ENCODE results near the gene BPIFB2. TPM values are rescaled to one million over a fixed set of nuclear protein-coding genes. Genes with fewer than 3 reads are reported as not detected.

BPIFB2 gene
- total RNA-seq, 4 donors from 2014 or later = not detected

DNA sequence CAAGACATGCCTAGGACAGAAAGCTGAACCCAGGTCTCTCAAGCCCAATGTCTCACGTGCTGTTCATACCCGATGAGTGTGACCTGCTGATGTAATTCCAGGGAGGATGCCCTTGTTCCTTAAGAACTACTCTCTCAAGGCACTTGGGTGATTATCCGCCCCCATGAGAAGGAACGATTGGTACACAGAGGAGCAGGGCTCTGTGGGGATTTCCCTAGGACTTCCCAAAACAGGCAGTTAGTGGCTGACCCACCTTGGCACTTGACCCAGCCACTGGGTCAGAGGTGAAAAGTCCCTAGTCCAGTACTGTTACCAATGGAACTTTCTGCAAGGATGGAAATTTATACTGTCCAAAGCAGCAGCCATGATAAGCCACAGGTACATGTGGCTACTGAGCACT, 14.8 kb downstream of the BPIFB2 start:
- intact Hi-C loops (cut with DNase I; ENCODE audit: low total_unique reads) = no loop called here
- no peak for TF ChIP-seq POLR2A (IDR thresholded peaks at IDR 0.05)
- TF ChIP-seq, protein P1, sequence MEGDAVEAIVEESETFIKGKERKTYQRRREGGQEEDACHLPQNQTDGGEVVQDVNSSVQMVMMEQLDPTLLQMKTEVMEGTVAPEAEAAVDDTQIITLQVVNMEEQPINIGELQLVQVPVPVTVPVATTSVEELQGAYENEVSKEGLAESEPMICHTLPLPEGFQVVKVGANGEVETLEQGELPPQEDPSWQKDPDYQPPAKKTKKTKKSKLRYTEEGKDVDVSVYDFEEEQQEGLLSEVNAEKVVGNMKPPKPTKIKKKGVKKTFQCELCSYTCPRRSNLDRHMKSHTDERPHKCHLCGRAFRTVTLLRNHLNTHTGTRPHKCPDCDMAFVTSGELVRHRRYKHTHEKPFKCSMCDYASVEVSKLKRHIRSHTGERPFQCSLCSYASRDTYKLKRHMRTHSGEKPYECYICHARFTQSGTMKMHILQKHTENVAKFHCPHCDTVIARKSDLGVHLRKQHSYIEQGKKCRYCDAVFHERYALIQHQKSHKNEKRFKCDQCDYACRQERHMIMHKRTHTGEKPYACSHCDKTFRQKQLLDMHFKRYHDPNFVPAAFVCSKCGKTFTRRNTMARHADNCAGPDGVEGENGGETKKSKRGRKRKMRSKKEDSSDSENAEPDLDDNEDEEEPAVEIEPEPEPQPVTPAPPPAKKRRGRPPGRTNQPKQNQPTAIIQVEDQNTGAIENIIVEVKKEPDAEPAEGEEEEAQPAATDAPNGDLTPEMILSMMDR (IDR thresholded peaks at IDR 0.05) = no peak

DNA sequence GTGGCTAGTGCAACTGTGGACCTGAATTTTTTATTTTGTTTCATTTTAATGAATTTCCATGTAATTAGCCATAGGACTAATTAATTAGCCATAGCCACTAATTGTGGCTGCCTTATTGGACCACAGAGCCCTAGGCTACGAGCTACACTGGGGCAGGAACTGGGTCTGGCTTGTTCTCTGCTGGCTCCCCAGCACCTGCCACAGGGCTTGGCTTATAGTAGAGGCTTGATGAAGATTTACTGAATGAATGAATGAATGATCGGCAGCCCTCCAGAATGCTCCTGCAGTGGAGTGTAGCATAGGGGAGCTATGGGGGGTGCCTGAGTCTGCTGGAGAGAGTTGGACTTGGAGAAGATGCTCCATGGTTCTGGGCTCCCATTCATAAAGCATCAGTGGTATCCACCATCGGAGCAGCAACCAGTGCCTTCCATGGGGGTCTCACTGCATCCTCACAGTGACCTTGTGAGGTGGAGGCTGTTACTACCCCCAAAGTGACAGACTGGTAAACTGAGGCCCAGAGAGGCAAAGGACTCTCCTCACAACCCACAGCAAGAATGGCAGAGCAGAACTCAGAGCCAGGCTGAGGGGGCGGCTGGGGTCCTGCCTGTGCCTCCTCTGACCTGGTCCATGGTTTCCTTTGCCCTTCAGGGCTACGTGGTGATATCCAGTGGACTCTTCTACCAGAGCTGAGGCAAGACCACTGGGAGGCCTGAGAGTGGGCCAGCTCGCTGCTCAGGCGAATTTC, 15.4 kb downstream of the BPIFB2 start:
- Histone ChIP-seq H3K4me3 (no peak overlapping the region), H3K9me3 (no peaks in the 10 kb centered on the region), H3K36me3 (no peaks in the 10 kb centered on the region), H3K4me1 (no peaks in the 10 kb centered on the region), H3K27ac (no peak overlapping the region), H3K27me3 (no peaks in the 10 kb centered on the region)
- intact Hi-C loops (cut with DNase I; ENCODE audit: low total_unique reads) = no loop called here
- TF ChIP-seq, protein P1 (IDR thresholded peaks at IDR 0.05) = no peak
- TF ChIP-seq POLR2A (IDR thresholded peaks at IDR 0.05) = no peak
- no peak for DNase-seq

More for the DNA sequence above, 14.8 kb downstream of the BPIFB2 start:
- Histone ChIP-seq H3K27ac (no peak overlapping the region), H3K9me3 (no peaks in the 10 kb centered on the region), H3K4me1 (no peaks in the 10 kb centered on the region), H3K4me3 (no peak overlapping the region), H3K27me3 (no peaks in the 10 kb centered on the region), H3K36me3 (no peaks in the 10 kb centered on the region)
- no peak for DNase-seq

DNA sequence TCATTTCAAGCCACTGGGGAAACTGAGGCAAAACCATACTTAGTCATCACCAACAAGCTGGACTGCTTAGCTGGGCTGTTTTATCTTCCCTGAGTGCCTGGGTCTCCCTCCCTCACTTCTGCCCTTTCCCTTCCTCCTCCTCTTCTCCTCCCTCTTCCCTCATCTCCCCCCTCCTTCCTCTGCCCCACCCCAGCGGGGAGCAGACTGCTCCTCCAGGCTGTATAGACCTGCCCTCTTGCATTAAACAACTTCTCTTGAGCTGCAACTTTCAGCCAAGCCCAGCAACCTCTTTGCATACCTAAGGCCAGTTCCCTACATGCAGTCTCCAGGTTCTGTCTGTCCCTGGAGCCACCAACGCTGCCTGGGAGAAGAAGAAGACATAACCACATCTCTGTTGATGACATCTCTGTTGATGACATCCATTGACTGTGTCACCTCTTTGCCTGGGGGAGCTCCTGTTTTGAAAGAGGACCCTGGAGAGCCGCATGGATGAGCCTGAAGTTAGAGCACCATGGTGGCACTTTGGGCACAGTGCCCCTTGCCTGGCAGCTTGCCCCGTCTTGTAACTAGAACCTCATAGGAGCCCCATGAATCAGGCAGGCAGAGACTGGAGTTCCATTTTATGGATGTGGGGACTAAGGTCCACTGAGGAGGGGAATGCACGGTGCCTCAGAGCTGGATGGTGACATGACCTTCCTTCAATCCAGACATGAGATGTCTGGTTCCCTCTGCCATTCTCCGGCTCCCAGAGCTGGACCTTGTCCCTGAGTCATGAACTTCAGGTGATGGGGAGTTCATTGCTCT, 16.1 kb downstream of the BPIFB2 start:
- H3K4me3 ChIP-seq = no peak overlapping the region
- H3K4me1 ChIP-seq = no peaks in the 10 kb centered on the region
- no peak for DNase-seq
- no peak for TF ChIP-seq POLR2A (IDR thresholded peaks at IDR 0.05)
- TF ChIP-seq, protein P1 (IDR thresholded peaks at IDR 0.05) = no peak
- H3K27me3 ChIP-seq = no peaks in the 10 kb centered on the region
- H3K9me3 ChIP-seq = no peaks in the 10 kb centered on the region
- intact Hi-C loops (cut with DNase I; ENCODE audit: low total_unique reads) = no loop called here
- H3K27ac ChIP-seq = no peak overlapping the region
- H3K36me3 ChIP-seq = no peaks in the 10 kb centered on the region

DNA sequence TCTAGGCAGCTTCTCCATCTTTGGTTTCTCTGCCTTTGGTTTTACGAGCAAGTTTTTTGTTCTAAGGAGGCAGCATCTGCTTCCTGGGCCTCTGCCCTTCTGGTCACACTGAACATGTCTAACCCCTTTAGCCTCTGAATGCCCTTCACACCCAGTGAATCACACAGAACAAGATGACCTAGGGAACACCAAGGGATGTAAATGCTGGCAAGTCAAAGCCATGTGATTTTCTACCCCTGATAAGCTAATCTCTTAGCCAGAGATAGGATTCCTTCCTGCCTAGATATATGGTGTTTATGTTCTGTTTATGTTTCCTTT, 16.7 kb downstream of the BPIFB2 start:
- Histone ChIP-seq H3K36me3 (no peaks in the 10 kb centered on the region), H3K27me3 (no peaks in the 10 kb centered on the region), H3K27ac (no peak overlapping the region), H3K4me3 (no peak overlapping the region), H3K4me1 (no peaks in the 10 kb centered on the region), H3K9me3 (no peaks in the 10 kb centered on the region)
- intact Hi-C loops (cut with DNase I; ENCODE audit: low total_unique reads) = no loop called here
- TF ChIP-seq, protein P1 (IDR thresholded peaks at IDR 0.05) = no peak
- TF ChIP-seq POLR2A (IDR thresholded peaks at IDR 0.05) = no peak
- no peak for DNase-seq

DNA sequence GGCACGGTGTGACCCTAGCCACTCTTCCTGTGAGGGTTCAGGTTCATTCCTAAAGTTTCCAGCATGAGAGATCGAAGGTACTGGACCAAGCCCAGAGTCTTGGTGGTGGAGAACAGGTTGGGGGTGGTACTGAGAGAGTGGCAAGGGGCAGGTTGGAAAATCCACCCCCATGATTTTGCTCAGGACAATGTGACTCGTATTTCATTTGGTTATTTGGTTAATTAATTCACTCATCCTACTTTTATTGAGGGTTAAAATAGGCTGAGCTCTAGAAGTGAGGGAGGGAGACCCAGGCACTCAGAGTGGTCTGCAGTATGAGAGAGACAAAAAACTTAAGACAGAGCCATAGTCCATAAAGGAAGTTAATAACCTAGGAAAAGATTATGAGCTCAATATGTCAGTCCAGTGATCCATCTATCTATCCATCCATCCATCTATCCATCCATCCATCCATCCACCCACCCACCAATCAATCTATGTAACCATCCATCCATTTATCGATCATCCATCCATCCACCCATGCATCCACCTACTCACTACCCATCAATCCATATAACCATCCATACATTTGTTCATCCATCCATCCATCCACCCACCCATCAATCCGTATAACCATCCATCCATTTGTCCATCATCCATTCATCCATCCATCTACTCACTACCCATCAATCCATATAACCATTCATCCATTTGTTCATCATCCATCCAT, 17.3 kb downstream of the BPIFB2 start:
- no peaks in the 10 kb centered on the region for H3K27me3 ChIP-seq
- no peaks in the 10 kb centered on the region for H3K9me3 ChIP-seq
- no peaks in the 10 kb centered on the region for H3K36me3 ChIP-seq
- no peaks in the 10 kb centered on the region for H3K4me1 ChIP-seq
- no peak for DNase-seq
- H3K27ac ChIP-seq = no peak overlapping the region
- no peak for TF ChIP-seq POLR2A (IDR thresholded peaks at IDR 0.05)
- TF ChIP-seq, protein P1 (IDR thresholded peaks at IDR 0.05) = no peak
- intact Hi-C loops (cut with DNase I; ENCODE audit: low total_unique reads) = no loop called here
- no peak overlapping the region for H3K4me3 ChIP-seq
